GM19397 (cell line): ENCODE results near the gene EFNA2.
A peak's percentile ranks its signal among the peaks of the same experiment; 100 is the strongest.

Experiments used
- ATAC-seq: cut with Tn5 transposase; IDR thresholded peaks from one replicate; pipeline ENCODE4 v1.9.1; 2021; ENCODE audit warnings: mild to moderate bottlenecking, moderate library complexity; ENCODE audit not compliant: unreplicated experiment

EFNA2 gene

DNA sequence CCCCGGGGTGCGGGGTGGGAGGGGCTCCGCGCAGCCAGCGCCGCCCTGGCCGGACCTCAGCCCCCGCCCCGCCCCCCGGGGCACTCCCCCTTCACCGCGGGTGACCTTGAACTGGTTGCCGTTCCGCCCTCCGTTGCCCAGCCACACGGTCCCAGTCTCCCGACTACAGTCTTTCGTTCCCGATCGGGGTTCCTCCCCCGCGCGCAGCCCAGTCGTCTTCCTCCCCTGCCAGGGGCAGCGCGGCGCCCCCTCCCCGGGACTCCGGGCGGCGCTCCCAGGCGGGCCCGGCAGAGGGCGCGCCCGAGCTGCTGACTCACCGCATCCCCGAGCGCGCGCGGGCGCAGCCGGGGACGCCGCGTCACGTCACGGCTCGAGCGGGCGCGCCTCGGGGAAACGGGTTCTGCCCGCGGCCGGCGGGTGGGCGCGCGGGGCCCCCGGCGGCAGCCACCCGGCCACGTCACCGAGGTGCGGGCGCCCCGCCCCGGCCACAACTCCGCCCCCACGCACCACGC lies 36.8 kb upstream of the EFNA2 start:
- ATAC-seq: peak; percentile 30

DNA sequence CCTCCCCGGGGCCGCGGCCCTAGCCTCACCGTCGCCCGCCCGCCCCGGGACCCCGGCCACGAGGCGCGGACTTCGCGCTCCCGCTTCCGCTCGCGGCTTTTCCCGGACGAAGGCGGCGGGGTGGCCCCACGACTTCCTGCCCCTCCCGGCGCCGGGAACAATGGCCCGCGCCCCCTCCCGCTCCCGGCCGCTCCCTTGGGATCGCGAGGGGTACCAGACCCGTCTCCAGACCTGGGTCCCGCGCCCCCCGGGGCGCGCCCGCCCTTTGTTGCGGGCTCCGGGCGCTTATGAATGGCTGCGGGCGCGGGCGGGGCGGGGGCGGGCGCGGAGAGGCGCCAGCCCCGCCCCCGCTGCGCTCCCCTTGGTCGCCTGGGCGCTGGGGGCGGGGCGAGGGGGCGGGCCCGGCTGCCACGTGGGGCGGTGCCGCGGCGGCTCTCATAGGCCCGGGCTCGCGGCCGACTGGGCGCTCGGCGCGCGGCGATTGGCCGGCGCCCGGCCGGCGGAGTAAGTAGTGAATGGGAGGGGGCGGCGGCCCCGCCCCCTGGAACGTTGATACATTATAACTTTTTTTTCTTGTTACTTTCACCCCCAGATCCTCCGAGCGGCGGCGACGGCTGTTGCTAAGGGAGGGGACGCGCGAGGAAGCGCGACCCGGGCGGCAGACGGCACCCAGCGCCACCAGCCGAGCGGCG lies 36.2 kb upstream of the EFNA2 start:
- peak; percentile 41 for ATAC-seq

DNA sequence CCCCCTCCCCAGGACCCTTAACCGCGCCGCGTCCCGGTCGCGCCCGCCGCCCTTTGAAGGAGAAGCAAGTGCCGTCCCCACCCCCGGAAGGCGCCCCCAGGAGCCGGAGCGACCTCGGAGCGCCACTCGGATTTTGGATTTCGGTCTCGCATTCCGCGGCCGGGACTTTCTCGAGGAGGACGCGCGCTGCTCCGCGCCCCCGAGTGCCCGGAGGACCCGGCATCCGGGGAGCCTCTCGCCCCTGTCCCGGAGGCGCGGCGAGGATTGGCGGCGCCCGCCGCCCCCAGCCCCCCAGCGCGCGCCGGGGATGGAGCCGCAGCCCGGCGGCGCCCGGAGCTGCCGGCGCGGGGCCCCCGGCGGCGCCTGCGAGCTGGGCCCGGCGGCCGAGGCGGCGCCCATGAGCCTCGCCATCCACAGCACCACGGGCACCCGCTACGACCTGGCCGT lies 35.7 kb upstream of the EFNA2 start:
- peak; percentile 0 for ATAC-seq

DNA sequence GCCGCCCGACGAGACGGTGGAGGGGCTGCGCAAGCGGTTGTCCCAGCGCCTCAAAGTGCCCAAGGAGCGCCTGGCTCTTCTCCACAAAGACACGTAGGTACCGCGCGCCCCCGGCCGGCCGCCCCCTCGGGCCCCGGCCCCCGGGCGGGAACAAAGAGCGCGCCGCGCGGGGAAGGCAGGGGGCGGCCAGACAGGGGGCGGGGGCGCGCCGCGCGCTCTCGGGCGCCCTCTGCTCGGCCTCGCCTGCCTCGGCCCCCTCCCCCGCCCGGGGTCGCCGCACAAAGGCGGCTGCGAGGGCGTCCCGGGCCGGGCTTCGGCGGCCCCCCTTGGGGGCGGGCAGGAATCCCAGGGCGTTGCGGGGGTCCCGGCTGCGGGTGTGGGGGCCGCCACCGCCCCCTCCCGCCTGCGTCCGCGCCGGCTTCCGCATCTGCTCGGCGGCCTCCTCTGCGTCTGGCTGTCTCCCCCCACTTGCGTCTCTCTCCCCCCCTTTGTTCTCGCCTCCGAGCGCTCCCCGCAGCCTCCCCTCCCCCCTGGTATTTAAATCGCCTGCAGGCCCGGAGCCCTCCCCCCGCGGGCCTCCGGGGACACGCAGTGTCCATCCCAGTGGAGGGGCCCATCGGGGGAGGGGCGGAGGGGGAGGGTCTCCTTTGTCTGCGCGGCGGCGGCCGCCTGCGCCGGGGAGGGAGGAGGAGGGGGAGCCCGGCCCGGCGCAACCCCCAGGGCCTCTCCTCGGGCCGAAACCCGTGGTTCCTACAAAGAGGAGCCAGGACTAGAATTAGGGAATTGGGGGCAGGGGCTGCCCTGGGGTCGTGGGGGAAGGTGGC lies 35.0 kb upstream of the EFNA2 start:
- ATAC-seq: no peak

- no peak for ATAC-seq
These were observed 34.1 kb upstream of the EFNA2 start for GRCh38 chr19:1251330-1252220.

GRCh38 chr19:1252221-1252820 lies 33.4 kb upstream of the EFNA2 start:
- ATAC-seq: no peak

DNA sequence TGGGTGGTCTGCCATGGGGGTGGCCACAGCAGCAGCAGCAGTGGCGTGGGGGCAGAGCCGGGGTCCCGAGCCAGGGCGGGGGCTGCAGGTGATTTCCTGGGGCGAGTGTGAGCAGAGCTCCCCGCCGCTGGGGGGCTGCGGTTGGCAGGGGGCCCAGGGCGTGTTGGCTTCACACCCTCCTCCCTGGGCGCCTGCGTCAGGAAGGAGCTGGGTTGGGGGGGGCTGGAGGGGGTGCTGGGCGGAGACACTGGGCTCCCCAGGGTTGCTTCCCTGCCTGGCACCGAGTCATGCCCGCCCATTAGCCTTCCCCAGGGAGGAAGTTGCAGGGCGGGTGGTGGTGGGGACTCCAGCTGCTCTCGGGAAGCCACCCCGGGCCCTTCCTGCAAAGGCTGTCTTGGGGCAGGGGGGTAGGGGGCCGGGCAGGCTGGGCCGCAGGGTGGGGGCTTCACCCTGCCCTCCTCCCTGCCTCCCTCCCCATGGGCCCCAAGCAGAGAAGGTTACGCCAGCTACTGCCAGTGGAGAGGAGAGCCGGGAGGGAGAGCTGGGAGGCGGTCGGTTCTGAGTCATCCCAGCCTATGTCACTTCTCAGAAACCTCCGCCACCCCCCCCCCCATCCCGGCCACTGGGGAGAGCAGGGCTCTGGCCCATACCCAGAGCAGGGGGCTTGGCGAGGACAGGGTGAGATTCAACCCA lies 32.7 kb upstream of the EFNA2 start:
- ATAC-seq: no peak

DNA sequence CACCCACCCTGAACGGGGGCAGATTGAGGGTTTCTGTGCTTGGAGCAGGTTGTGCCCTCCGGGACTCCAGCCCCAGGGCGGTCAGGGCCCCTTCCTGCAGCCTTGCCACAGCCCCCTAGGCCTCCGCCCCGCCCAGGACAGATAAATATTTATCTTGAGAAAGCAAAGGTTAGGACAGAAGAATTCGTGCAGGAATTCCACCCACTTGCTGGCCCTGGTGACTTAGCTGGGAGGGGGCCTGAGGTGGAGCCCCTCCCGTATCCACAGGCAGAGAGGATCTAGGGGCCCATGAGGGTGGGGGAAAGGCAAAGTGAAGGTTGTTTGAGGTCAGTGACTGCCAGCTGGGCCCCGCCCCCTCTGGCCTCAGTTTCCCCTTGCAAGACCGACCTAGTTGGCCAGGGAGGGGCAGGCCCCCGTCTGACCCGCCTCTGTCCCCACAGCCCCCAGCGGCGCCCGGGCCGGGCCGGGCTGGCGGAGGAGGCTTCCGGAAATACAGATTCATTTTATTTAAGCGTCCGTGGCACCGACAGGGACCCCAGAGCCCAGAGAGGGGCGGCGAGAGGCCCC lies 32.1 kb upstream of the EFNA2 start:
- ATAC-seq: no peak

DNA sequence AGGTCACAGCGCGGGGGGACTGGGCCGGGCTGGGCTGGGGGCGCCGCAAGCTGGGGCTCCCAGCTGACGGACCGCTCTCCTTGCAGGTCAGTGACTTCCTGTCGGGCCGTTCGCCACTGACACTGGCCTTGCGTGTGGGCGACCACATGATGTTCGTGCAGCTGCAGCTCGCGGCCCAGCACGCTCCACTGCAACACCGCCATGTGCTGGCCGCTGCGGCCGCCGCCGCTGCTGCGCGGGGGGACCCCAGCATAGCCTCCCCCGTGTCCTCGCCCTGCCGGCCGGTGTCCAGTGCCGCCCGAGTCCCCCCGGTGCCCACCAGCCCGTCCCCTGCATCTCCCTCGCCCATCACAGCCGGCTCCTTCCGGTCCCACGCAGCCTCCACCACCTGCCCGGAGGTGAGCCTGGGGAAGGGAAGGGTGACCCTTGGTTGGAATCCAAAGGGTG lies 31.6 kb upstream of the EFNA2 start:
- no peak for ATAC-seq

DNA sequence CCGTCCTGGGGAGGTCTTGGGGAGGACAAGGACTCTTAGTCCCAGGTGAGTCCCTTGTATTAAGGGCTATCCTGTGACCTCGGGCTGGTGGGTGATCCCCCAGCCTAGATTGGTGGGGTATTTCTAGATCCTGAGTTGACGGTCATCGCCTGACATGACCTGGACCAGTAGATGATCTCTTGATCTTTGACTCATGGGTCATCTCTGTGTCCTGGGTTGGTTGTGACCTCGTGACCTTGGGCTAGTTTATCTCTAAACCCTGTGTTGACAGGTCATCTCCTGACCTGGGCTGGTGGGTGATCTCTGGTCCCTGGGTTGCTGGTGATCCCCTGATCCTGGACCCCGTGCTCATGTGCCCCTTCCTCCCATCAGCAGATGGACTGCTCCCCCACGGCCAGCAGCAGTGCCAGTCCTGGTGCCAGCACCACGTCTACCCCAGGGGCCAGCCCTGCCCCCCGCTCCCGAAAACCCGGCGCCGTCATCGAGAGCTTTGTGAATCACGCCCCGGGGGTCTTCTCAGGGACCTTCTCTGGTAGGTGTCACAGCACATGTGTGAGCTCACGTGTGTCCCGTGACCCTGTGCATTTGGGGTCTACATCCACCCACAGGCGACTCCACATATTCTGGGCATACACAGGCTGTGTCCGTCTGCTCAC lies 31.0 kb upstream of the EFNA2 start:
- ATAC-seq: no peak

DNA sequence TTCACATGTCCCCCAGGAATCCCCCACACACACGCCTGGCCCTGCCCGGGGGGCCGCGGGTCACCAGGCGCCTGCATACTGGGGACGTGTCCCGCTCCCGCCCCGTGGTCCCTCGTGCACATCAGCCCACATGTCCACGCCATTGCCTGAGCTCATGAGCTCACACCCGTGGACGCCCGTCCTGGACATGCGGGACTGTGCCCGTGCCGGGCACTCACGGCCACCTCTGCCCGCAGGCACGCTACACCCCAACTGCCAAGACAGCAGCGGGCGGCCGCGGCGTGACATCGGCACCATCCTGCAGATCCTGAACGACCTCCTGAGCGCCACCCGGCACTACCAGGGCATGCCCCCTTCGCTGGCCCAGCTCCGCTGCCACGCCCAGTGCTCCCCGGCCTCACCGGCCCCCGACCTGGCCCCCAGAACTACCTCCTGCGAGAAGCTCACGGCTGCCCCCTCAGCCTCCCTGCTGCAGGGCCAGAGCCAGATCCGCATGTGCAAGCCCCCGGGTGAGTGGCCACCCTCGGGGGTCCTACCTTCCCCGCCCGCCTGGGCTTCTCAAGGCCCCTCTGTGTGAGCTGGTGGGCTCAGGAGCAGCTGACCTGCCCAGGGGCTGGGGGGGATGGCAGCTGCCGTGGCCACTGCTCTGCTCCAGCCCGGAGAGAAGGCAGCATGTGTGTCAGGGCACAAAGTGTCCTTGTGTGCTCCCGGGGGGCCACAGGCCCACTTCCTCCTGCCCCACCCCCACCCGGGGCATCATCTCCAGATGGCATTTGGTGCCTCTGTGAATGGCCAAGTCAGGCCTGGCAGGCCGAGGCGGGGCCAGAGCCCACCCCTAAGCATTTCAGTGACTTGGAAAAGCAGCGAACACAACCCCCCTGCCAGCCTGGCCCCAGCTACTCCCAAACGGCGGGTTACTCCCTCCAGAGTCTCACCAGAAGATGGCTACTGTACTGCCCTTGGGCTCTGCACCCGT lies 30.2 kb upstream of the EFNA2 start:
- ATAC-seq: no peak

- ATAC-seq: no peak
These were observed 28.8 kb upstream of the EFNA2 start for GRCh38 chr19:1256646-1257474.

DNA sequence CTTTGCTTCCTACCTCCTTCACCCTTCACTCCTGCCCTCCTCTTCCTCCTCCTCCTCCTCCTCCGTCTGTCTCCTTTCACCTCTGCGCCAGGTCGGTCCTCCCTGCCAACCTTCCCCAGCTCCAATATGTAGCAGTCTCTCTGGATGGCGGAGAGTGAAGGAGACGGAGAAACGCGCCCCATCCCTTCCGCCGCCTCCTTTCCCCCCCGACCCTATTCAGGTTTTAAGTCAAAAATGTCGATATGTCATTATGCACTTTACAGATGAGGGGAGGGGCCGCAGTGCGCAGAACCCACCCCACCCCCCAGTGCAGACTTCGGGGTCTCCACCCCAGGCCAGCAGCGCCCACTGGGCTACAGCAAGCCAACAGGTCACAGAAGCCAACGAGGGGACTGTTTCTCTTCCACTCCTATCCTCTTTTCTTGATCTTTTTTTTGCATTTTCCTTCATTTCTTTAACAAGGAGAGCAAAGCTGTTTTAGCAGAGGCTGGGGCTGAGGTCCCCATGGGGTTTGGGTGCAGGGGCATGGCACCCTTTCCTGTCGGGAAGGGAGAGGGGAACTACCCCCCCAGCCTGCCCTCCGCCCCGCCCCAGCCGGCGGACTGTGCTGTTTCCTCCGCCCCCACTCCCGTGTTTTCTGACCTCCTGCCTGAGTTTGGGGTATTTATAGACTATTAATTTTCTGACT lies 28.1 kb upstream of the EFNA2 start:
- no peak for ATAC-seq

DNA sequence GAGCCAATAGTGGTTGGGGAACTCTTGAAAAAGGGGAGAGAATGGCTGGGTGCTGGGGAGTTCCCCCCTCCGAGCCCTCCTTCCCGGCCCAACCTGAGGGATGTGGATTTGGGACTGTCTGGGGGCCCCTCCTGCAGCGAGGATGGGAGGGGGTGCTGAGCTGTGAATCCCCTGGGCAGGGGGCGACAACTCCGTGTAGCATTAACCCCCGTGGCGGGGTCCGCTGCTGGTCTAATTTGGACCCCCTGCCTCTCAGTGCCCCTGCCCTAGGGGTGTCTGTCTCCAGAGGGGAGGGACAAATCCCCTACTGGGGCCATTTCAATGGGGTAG lies 27.5 kb upstream of the EFNA2 start:
- no peak for ATAC-seq

- no peak for ATAC-seq
These were observed 26.9 kb upstream of the EFNA2 start for GRCh38 chr19:1258707-1259205.

DNA sequence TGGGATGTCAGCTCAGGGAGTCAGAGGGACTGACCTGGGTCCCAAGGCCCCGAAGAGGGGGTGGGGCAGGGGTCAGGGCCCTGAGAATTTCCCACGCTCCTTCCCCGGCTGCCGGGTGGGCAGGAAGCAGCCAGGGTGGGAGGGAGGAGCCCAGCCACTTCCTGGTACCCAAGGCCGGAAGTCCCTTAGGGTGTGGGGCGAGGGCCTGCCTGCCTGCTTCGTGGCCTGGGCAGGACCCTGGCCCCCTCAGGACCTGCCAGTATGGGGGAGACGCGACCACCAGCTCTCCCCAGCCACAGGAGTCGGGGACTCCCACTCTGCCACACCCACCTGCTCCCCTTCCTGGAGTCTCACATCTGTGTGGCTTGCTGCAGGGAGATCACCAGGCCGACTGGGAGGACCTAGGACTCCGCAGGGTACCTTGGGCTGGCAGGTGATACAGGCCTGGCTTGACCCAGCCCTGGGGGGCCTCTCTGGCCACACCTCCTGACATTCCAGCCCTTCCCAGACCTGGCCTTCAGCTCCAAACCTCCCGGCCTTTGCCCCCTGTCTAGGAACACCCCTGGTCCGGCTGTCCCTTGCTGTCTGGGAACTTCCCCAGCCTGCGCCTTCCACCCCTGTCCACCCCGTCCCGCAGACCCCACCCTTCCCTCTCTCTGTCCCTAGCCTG lies 26.3 kb upstream of the EFNA2 start:
- ATAC-seq: no peak
